Suppressor macrophage (primary cell): ENCODE measurements around the gene FAM177A1.
A peak's percentile ranks its signal among the peaks of the same experiment; 100 is the strongest.

Experiments
- DNase-seq, 4 experiments: peaks; one replicate each; pipeline ENCODE4 v3.0.0-alpha.2; 2020 to 2022

FAM177A1 gene

DNA sequence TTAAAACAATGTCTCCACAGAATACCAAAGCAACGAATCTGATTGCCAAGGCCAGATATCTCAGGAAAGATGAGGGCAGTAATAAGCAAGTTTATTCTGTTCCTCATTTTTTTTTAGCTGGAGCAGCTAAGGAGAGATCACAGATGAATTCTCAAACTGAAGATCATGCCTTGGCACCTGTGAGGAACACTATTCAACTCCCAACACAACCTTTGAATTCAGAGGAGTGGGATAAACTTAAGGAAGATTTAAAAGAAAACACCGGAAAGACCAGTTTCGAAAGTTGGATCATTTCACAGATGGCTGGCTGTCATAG is 77.3 kb downstream of the FAM177A1 start:
- DNase-seq, result peak in 2 of 4 experiments; percentile 9 to 13

DNA sequence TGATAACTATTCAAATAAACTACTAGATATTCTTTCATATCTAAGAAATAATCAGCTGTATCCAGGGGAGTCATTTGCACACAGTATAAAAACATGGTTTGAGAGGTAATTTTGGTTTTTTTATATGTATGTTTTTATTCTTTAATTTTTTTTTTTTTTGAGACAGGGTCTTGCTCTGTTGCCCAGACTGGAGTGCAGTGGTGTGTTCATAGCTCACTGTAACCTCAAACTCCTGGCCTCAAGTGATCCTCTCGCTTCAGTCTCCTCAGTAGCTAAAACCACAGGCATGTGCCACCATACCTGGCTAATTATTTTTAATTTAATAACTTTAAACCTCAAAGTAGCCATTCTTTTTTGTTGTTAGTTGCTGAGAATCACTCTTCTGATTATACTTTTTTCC is 78.1 kb downstream of the FAM177A1 start:
- DNase-seq, result no peak
